Retina (tissue), 1 donor: ENCODE results near the gene MDH1B.
A peak's percentile ranks its signal among the peaks of the same experiment; 100 is the strongest.
"Not testable (repeated sequence)": the region's sequence is repeated elsewhere in the genome, so short reads cannot be mapped to it uniquely, and the experiment has no call there.

ENCODE experiments used
- DNase-seq: peaks from one replicate; pipeline ENCODE4 v3.0.0-alpha.2; 2016

The MDH1B gene

DNA sequence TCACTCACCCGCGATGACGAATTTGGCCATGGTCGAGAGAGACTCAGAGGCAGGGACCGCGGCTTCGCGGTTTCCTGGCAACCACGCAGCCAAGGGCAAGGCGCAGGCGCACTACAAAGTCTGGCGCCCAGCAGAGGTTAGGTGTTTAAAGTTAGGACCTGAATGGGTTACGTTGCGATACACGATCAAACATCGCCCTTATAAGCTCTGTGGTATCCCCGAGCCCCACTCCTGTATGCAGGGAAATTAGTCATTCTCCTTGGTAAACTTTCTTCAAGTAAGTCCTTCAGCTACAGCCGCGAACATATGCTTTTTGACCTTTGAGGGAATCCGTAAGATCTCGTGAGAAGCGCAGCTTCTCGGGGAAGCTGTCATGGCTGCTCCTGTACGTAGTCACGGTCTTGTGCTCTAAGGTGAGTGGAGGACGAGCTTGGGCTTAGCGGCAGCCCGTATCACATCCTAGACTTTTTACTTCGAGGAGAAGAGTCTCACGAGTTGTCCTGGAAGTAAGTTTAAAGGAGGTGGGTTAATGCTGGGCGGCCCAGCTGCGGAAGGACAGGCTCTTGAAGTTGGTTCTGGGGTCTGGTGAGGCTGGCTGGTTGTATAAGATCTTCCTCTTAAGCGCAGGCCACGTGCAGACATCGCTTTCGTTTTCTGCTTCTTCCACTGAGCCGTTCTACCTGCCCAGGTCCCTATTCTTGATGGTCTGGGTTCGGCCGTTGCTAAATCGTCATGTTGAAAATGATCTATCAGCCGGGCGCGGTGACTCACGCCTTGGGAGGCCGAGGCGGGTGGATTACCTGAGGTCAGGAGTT is at the start of gene MDH1B, which contains the start of gene FASTKD2:
TSS of gene MDH1B (minus strand) at position 87 of the 815 bp plus-strand sequence. CDS start at position 30, 57 bp downstream.
TSS of gene FASTKD2 (plus strand) at position 365 of the 815 bp plus-strand sequence. CDS start 1,088 bp downstream, outside the sequence.
- peak; percentile 97 for DNase-seq

DNA sequence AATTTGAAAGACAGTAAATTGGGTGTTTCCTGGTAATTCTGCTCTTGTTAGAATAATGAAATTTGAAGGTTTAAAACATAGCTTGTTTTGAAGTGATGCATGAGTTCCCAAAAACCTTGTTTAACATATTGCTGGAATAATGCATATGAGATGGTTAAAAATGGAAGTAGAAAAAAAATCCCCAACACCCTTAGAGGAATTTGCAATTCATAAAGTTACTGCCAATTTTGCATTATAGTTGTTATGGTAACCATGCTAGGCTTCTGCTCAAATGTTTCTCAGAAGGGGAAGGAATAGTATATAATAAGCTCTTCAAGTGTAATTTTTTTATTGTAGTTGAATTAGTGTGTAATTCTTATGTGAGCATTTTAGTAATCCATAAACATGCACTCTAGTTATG is 49.4 kb upstream of the MDH1B start:
- DNase-seq, result no peak

DNA sequence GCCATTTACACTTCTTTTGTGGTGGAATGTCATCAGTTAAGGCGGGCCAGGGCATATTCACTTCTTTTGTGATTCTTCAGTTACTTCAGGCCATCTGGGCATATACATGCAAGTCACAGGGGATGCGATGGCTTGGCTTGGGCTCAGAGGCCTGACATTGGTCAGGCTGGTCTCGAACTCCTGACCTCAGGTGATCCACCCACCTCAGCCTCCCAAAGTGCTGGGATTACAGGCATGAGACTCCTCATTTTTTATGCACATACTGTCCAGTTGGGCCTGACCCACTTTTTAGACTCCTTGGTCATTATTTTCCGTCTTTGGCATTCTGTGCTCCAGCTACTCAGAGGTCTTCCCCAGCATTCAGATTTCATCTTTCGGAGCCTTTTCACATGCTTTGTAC is 47.3 kb upstream of the MDH1B start:
- not testable (repeated sequence) for DNase-seq

DNA sequence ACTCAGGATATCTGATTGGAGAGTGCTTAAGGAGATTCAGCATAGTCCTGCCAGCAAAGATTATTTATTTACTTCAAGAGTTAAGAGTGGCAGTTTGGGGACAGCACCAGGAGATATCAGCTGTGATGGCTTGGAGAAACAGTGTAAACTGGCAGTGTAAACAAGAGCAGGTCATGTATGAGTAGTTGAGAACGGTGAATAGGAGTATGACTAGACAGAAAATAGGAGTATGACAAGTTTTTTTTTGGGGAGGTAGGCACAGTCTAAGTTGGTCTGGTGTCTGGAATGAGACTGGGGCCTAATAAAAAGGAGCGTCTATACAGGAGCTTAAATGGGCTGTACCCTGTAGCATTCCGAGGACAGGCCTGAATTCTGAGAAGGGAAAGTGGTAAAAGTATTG is 42.5 kb upstream of the MDH1B start:
- DNase-seq, result not testable (repeated sequence)

DNA sequence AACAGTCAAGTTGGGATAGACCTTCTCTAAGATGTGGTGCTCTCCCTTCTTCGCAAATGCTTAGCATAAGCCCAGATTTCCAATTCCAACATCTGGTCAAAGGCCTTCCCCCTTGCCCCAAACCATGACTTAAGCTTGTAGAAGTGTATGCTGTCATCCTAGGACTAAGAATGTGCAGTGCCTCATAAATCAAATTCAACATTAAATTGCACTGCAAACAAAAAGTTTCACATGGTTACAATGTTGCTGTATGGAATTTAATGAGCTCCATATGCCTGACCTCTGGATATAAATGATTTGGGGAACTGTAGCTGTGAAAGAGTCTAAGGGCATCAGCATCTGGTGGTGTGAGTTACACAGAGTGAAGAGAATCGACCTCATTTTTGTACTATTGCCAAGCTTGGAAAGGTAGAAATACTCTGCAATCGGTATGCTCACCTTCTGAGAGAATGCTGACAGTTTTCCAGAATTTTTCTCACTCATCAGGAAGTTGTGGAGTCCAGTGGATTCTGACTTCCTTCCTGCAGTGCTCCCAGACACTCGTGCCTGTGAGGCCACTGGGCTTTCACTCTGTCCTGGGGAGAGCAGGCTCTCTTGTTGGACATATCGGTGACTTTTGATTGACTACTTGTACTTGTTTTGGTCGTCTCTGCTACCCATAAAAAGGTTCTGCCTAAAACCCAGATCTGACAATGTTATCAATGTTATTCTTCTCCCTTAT is 40.9 kb upstream of the MDH1B start:
- DNase-seq, result no peak

DNA sequence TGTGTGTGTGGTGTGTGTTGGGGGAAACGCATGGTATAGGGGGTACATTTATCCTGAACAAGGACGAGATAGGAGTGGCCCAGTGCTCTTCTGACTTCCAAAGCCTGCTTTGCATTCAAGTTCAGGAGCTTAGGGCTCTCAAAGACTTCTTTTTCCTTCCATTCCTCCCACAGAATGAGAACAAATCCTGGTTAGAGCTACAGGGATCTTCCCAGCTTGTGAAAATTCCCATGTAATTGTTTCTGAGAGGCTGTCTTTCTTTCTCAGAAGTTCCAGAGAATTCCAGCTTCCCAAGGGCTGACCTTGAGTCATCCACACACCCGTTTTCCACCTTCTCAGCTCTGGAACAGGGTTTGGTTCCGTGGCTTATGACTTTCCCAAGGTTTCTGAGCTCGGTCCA is 39.2 kb upstream of the MDH1B start:
- DNase-seq, result no peak

DNA sequence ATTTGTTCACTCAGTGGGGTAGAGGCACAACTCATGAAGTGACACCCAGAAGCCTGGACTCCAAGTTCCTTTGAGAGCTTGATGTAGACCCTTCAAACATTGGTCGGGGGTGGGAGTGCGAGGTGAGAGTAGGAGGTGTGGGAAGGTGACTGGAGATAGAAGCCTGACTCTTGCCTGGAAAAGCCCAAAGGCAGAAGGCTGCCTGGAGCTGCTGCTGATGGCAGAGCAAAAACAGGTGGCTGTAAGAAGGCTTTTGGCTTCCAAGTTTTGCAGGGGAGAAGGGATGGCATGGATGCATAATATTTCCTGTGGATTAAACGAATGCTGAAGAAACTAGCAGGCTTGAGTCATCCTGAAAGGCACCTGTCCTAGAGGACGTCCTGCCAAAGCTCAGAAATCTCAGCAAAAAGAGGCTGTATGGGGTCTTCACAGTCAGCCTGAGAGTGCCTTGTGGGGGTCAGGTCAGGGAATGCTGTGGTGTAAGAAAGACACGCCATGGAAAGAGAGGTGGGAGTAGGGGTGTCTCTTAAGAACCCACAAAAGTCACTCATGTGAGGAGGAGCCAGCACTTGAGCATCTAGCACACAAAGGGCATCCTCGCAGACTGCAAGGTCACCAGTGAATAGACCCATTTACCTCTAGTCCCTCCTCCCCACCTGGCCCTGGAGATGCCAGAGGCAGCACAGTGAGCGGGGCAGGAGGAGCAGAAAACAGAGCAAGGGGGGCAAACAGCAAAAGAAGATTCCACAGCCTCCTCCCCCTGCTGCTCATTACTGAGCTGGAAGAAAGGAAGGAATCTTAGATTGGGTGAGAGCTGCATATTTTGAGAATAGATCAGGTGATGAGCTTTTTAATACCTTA is 37.8 kb upstream of the MDH1B start:
- no peak for DNase-seq

DNA sequence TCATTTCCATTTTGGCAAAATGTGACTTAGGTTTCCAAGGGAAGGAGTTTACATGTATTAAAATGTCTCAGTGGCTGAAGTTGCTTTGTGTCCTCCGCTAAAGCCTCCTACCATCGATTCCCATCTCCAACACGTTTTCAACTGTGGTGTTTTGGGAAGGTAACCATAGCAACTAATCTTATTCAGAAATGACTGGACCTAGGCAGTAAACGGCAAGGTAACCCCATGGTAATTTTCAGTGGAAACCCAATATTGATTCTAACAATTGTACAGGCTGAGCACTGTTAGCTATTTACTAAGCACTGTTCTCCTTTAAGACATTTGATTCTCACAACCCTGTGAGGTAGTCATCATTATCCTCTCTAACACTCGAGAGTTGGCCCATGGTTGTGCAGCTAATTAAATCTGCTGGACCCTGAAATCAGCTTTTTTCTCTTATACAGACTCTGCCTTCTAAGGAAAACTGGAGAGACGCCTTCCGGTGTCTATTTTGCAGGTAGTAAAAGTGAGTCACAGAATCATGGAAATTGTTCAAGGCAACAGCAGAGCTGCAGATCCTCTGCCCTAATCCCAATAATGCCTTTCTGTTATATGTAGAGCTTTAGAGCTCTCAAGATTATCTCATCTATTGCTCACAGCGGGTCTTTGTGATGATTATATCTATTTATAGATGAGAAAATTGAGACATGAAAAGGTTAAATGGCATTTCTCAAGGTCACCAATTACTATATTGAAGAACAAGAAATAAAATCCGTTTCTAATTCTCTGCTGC is 36.5 kb upstream of the MDH1B start:
- no peak for DNase-seq

DNA sequence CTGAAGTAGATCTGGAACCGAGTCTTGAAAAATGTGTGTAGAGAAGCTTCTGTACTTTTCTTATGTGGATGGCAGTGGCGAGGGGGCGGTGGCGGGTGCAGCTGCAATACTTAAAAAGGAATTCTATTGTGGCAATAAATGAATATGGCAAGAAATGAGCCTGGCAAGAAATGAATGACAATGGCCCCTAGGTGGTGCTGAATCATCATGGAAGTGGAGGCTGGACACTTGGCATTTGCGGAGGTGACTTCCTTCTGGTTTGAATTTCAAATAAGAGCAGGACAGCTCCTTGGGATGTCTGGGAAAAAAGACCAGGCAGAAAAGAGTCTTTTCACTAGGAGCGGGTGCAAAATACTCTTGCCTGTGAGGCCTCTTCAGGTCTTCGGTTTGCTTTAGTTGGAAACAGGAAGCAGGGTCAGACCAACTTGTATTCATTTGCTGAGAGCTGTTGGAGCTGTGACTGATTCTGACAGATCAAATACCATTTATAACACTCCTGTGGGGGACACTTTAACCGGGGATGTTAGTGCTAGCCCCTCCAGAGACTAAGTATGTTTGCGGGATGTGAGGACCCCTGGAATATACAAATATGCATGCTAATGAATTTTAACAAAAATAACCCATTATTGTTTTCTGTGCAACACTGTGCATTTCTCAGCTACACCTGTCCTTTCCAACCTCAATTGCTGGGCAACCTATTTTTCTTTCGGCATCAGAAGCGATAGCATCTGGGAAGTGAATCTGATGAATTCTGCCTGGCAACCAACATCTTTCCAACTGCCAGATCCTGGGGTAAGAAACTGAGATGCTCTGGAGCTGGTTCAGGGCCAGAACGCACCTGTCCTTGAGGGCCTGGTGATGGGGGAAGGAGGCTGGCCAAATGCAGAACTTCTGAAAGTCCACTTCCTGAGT is 35.6 kb upstream of the MDH1B start:
- DNase-seq, result peak; percentile 81

DNA sequence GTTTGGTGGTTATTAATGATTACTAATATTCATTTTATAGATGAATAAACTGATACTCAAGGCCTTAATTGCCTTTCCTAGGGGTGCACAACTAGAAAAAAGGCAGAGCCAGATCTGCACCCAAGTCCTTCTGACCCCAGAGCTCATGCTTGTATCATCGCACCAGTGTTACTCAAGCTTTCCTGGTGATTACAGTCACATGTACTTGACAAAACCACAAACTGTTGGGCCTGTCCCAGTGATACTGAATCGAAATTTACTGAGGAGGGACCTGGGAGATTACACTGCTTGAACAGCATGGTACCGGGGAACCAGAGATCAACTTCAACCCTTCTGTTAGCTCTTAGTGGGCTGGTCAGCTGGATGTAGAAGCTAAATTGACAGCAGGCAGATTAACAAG is 34.0 kb upstream of the MDH1B start:
- DNase-seq, result no peak

DNA sequence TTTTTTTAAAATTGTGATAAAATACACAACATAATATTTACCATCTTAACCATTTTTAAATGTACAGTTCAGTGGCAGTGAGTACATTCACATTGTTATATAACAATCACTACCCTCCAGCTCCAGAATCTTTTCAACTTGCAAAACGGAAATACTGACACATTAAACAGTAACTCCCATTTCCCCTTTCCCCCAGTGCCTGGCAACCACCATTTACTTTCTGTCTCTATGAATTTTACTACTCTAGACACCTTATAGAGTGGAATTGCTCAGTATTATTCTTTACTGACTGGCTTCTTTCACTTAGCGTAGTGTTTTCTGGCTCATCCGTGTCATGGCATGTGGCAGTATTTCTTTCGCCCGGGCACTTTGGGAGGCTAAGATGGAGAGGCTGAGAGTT is 32.9 kb upstream of the MDH1B start:
- no peak for DNase-seq

DNA sequence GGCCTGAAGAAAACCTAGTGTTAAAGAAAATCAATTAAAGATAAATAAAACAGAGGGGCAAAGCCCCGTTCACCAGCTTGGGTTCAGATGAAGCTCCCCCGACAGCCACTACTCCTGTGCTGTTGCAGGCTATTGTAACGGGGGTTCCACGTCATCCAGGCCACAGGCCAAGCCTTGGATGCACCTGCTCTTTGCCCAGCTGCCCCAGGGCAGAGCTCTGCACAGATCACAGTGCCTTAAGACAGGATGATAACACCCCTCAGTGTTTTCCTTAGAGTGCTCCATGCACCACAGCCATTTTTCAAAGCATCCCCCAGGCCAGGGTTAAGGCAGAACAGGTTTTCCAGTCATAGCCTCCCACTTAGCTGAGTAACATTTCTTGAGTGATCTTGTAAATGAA is 32.2 kb upstream of the MDH1B start:
- no peak for DNase-seq

DNA sequence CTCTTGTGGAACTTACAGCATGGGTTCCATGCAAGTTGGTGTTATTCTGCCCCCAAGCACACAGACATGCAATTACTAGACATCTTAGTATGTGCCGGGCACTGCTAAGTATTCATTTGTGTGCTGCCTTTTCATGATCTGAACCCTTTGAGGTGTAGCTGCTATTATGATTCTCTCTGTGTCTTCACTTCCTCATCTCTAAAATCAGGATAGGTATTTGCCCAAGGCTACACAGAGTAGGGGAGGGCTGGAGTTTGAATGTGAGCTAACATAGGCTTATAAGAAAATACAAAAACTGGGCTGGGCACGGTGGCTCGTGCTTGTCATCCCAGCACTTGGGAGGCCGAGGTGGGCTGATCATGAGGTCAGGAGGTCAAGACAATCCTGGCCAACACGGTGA is 27.5 kb upstream of the MDH1B start:
- no peak for DNase-seq

DNA sequence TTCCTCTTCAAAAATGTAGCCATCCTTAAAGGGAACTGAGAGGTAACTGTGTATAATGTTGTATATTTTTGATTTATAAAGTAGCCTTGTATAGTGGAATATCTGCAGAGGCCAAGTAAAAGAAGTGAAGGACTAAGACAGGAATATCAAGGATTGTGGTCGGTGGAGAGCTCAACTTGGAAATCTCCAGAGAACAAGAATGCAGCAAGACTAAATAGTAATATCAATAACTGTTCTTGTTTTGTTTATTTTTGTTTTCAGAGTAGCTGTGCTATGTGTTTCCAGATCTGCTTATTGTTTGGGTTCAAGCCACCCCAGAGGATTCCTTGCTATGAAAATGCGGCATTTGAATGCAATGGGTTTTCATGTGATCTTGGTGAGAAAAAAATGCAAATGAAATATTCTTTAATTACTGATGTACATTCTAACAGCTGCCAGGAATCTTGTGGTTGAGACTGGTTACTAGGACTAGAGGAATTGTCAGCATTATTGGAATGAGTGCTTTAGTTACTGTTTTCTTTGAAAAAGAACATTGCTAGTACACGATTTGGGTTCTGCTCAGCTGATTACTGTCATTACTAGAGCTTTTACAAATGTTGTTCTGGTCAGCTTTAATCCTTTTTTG is 25.3 kb upstream of the MDH1B start:
- DNase-seq, result no peak

DNA sequence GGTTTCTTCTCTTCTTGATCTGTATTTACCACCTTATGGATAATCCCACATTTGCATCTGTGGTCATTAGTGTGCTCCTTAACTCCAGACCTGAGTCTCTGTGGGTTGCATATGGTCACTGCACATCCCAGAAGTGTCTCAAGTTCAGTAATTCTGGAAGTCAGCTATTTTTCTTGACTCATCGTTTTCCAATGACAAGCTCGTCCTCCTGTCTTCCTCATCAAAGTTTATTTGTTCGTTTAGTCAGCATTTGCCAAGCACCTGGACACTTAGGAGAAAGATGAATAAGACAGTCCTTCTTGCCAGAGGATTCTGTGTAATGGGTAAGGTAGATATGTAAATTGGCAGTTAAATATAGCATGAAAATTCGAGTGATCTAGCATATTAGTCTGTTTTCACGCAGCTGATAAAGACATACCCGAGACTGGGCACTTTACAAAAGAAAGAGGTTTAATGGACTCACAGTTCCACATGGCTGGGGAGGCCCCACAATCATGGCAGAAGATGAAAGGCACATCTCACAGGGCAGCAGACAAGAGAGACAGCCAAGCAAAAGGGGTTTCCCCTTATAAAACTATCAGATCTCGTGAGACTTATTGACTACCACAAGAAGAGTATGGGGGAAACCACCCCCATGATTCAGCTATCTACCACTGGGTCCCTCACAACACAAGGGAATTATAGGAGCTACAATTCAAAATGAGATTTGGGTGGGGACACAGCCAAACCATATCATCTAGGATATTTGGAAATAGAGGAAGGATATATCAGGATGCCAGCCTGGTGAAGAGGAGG is 19.6 kb upstream of the MDH1B start:
- no peak for DNase-seq

DNA sequence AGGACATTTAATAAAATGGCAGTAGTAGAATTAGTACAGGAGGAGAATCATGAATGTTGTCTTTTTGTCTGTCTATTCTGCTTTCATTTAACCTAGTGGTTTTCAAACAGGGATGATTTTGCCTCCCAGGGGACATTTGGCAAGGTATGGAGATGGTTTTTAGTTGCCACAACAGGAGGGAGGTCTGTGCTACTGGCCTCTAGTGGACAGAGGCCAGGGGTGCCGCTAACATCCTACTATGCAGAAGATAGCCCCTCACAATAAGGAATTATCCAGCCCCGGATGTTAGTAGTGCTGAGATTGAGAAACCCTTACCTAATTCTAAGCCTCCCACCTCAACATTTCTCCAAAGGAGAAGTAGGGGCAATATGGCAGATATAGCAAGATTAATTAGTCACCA is 18.6 kb upstream of the MDH1B start:
- no peak for DNase-seq

DNA sequence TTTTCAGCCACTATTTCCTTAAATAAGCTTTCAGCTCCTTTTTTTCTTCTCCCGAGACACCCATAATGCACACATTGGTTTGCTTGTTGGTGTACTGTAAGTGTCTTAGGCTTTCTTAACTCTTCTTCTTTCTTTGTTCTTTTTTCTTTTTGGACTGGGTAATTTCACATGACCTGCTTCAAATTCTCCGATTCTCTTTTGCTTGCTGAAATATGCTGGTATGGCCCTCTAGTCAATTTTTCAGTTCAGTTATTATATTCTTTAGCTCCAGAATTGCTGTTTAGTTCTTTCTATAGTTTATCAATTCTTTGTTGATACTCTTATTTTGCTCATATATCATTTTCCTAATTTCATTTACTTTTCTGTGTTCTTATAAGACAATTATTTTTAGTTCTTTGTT is 15.5 kb upstream of the MDH1B start:
- DNase-seq, result no peak

DNA sequence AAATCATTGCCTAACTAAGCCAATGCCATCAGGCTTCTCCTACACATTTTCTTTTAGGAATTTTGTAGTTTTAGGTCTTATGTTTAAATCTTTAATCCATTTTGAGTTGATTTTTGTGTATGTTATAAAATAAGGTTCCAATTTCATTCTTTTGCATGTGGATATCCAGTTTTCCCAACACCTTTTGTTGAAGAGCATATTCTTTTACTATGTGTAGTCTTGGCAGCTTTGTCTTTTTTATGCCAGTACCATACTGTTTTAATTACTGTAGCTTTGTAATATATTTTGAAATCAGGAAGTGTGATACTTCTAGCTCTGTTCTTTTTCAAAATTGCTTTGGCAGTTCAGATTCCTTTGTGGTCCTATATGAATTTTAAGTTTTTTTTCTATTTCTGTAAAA is 11.3 kb upstream of the MDH1B start:
- DNase-seq, result no peak

DNA sequence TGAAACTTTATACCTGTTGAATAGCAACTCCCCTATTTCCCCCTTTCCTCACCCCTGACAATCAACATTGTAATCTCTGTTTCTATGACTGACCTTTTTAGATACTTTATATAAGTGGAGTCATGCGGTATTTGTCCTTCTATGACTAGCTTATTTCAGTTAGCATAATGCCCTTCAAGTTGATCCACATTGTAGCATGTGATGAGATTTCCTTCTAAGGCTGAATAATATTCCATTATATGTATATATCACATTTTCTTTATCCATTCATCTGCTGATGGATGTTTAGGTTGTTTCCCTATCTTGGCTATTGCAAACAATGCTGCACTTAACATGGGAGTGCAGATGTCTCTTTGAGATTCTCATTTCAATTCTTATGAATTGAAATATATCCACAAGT is 9.7 kb upstream of the MDH1B start:
- no peak for DNase-seq
